Uterus (tissue), 2 donors: ENCODE measurements around the gene PITX3.

Experiments used
- POLR2A ChIP-seq, 2 donors: fragments of 450-650 bp; IDR thresholded peaks; one replicate each; pipeline ENCODE4 v1.6.1; 2016; ENCODE audit warnings: antibody characterized with exemption in 2 of 2, mild to moderate bottlenecking in 1 of 2, moderate library complexity in 1 of 2
- TF ChIP-seq, protein P1 (sequence below), 4 experiments: fragments of 200-600 bp in 2 of 4; fragments of 450-650 bp in 2 of 4; sonication (generic) in 2 of 4; IDR thresholded peaks; one replicate each; pipeline ENCODE4 v1.5.1; 2016 to 2019; ENCODE audit warnings: antibody characterized with exemption in 4 of 4, mild to moderate bottlenecking in 2 of 4, moderate library complexity in 1 of 4

DNA sequence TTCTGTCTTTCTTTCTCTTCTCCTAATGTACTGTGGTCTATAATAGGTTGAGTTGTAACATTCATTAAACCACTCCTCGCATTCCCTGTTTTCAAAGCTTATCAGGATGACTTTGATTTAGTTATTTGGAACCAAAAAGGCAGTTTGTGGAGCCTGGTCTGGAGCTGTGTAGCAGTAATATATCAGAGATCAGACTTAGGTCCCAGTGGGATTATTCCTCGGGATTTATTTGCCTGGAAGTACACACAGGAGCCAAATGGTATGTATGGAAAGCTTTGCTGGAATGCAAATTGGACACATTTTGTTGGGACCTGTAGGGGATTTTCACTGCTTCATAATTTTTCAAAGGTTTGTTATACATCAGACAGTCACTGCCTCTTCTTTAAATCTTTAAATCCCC, 44.9 kb upstream of the PITX3 start:
- TF ChIP-seq, protein P1, sequence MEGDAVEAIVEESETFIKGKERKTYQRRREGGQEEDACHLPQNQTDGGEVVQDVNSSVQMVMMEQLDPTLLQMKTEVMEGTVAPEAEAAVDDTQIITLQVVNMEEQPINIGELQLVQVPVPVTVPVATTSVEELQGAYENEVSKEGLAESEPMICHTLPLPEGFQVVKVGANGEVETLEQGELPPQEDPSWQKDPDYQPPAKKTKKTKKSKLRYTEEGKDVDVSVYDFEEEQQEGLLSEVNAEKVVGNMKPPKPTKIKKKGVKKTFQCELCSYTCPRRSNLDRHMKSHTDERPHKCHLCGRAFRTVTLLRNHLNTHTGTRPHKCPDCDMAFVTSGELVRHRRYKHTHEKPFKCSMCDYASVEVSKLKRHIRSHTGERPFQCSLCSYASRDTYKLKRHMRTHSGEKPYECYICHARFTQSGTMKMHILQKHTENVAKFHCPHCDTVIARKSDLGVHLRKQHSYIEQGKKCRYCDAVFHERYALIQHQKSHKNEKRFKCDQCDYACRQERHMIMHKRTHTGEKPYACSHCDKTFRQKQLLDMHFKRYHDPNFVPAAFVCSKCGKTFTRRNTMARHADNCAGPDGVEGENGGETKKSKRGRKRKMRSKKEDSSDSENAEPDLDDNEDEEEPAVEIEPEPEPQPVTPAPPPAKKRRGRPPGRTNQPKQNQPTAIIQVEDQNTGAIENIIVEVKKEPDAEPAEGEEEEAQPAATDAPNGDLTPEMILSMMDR (IDR thresholded peaks at IDR 0.05): no peak
- TF ChIP-seq POLR2A (IDR thresholded peaks at IDR 0.05): no peak
